H1 (cell line): ENCODE results near the gene EVI2A. TPM values are rescaled to one million over a fixed set of nuclear protein-coding genes. Genes with fewer than 3 reads are reported as not detected.

Experiments
- CTCF ChIA-PET: fragments of 300-600 bp; sonication (Branson Sonifier 250); formaldehyde crosslinking; loops from one replicate; lab custom pipeline; 2021; ENCODE audit not compliant: partially characterized antibody; lab: Charles Lee
- POLR2A ChIA-PET: fragments of 300-600 bp; sonication (Branson Sonifier 250); formaldehyde crosslinking; loops from one replicate; lab custom pipeline; 2021; ENCODE audit warnings: inconsistent platforms; ENCODE audit not compliant: partially characterized antibody; lab: Charles Lee
- DNase-seq, 2 experiments: peaks; one replicate each; pipeline versions ENCODE4 v3.0.0 to v3.0.0-alpha.2; 2010 to 2022; ENCODE audit warnings: low spot score in 2 of 2, low read depth in 1 of 2, mixed read lengths in 1 of 2
- FAIRE-seq: peaks from 2 replicates; lab custom pipeline; 2011; peaks lifted over from hg19 to GRCh38; lab: Jason Lieb, UNC
- H2AFZ ChIP-seq: 2 replicates; pipeline ENCODE4 v1.8.1; 2012; ENCODE audit warnings: low read length, inconsistent platforms
- H2AK5ac ChIP-seq: 2 replicates; pipeline ENCODE4 v1.6.1; 2013; ENCODE audit warnings: low read depth, low read length
- H2BK120ac ChIP-seq: replicated peaks from 2 replicates; pipeline ENCODE3; 2013; ENCODE audit warnings: low read depth, low read length, inconsistent platforms
- H2BK12ac ChIP-seq: 2 replicates; pipeline ENCODE4 v1.6.1; 2013; ENCODE audit warnings: low read depth, low read length
- H2BK15ac ChIP-seq: 2 replicates; pipeline ENCODE4 v1.6.1; 2013; ENCODE audit warnings: low read length
- H2BK20ac ChIP-seq: 2 replicates; pipeline ENCODE4 v1.6.1; 2013; ENCODE audit warnings: low read length
- H2BK5ac ChIP-seq: 2 replicates; pipeline ENCODE4 v1.6.1; 2013; ENCODE audit warnings: low read depth, low read length
- H3K14ac ChIP-seq: 2 replicates; pipeline ENCODE4 v1.6.1; 2013; ENCODE audit warnings: inconsistent platforms; ENCODE audit not compliant: insufficient read length
- H3K18ac ChIP-seq: 2 replicates; pipeline ENCODE4 v1.6.1; 2013; ENCODE audit warnings: low read length; ENCODE audit errors: extremely low read depth
- H3K23ac ChIP-seq: 2 replicates; pipeline ENCODE4 v1.6.1; 2013; ENCODE audit warnings: inconsistent platforms; ENCODE audit not compliant: insufficient read length
- H3K23me2 ChIP-seq: 2 replicates; pipeline ENCODE4 v1.6.1; 2013; ENCODE audit warnings: low read depth, low read length
- H3K27ac ChIP-seq: 2 replicates; pipeline ENCODE4 v1.6.1; 2011; ENCODE audit warnings: low read depth, low read length, inconsistent platforms
- H3K27me3 ChIP-seq, 4 experiments: replicated peaks in 1 of 4; 1 replicate in 1 of 4; 2 replicates in 3 of 4; pipeline versions ENCODE4 v1.6.1 to v1.8.1; 2011 to 2013; ENCODE audit warnings: low read length in 3 of 4, mild to moderate bottlenecking in 3 of 4, inconsistent platforms in 2 of 4, mixed read lengths in 2 of 4, moderate library complexity in 1 of 4; ENCODE audit not compliant: control insufficient read depth in 3 of 4, insufficient read depth in 3 of 4; ENCODE audit errors: extremely low read depth in 1 of 4
- H3K36me3 ChIP-seq, 4 experiments: 2 replicates each; pipeline versions ENCODE4 v1.6.1 to v1.8.1; 2011 to 2013; ENCODE audit warnings: mild to moderate bottlenecking in 4 of 4, low read length in 3 of 4, moderate library complexity in 2 of 4, control low read depth in 1 of 4, inconsistent platforms in 1 of 4; ENCODE audit not compliant: insufficient read depth in 4 of 4, control insufficient read depth in 2 of 4
- H3K4ac ChIP-seq: replicated peaks from 2 replicates; pipeline ENCODE3; 2013; ENCODE audit warnings: low read length, low read depth, mixed read lengths, inconsistent platforms; ENCODE audit not compliant: insufficient read length
- H3K4me1 ChIP-seq, 4 experiments: replicated peaks in 1 of 4; 1 replicate in 1 of 4; 2 replicates in 3 of 4; pipeline versions ENCODE4 v1.6.1 to v1.8.1; 2011 to 2013; ENCODE audit warnings: low read length in 3 of 4, inconsistent platforms in 2 of 4, mixed read lengths in 1 of 4; ENCODE audit not compliant: insufficient read depth in 4 of 4, control insufficient read depth in 3 of 4
- H3K4me2 ChIP-seq, 2 experiments: 2 replicates each; pipeline versions ENCODE4 v1.6.1 to v1.8.1; 2011 to 2013; ENCODE audit warnings: low read depth in 2 of 2, low read length in 2 of 2, control low read depth in 1 of 2, inconsistent platforms in 1 of 2, mild to moderate bottlenecking in 1 of 2; ENCODE audit not compliant: insufficient read depth in 1 of 2
- H3K4me3 ChIP-seq, 4 experiments: fragments of 200-600, 300-600 bp in 1 of 4; sonication (generic), shearing (Covaris generic), sonication (Bioruptor Twin) in 1 of 4; 2 replicates each; pipeline versions ENCODE4 v1.5.1 to v1.8.1; 2011 to 2016; ENCODE audit warnings: low read length in 4 of 4, low read depth in 3 of 4, control low read depth in 2 of 4, inconsistent platforms in 2 of 4, mild to moderate bottlenecking in 2 of 4, mixed read lengths in 1 of 4, moderate library complexity in 1 of 4; ENCODE audit not compliant: insufficient read depth in 2 of 4; ENCODE audit errors: extremely low read depth in 1 of 4
- H3K56ac ChIP-seq: replicated peaks from 2 replicates; pipeline ENCODE3; 2013; ENCODE audit warnings: low read depth, mild to moderate bottlenecking, mixed read lengths, low read length, inconsistent platforms; ENCODE audit not compliant: insufficient read length
- H3K79me1 ChIP-seq: 2 replicates; pipeline ENCODE4 v1.6.1; 2013; ENCODE audit warnings: low read depth, low read length, control low read depth
- H3K79me2 ChIP-seq, 2 experiments: 2 replicates each; pipeline versions ENCODE4 v1.6.1 to v1.8.1; 2012 to 2013; ENCODE audit warnings: low read length in 2 of 2, mild to moderate bottlenecking in 2 of 2, inconsistent platforms in 1 of 2; ENCODE audit not compliant: insufficient read depth in 2 of 2, control insufficient read depth in 1 of 2
- H3K9ac ChIP-seq, 4 experiments: replicated peaks in 1 of 4; 1 replicate in 1 of 4; 2 replicates in 3 of 4; pipeline versions ENCODE4 v1.6.1 to v1.8.1; 2011 to 2013; ENCODE audit warnings: low read depth in 3 of 4, low read length in 3 of 4, control low read depth in 2 of 4, mild to moderate bottlenecking in 2 of 4, moderate library complexity in 2 of 4, inconsistent platforms in 1 of 4; ENCODE audit errors: extremely low read depth in 1 of 4
- H3K9me3 ChIP-seq, 2 experiments: 2 replicates each; pipeline versions ENCODE4 v1.6.1 to v1.8.1; 2012 to 2013; ENCODE audit warnings: mild to moderate bottlenecking in 2 of 2, moderate library complexity in 2 of 2, control low read depth in 1 of 2, inconsistent platforms in 1 of 2, low read depth in 1 of 2, low read length in 1 of 2, mixed read lengths in 1 of 2; ENCODE audit not compliant: insufficient read depth in 2 of 2
- H4K20me1 ChIP-seq, 2 experiments: replicated peaks in 1 of 2; 2 replicates each; pipeline versions ENCODE3 to v1.8.1; 2011 to 2013; ENCODE audit warnings: inconsistent platforms in 2 of 2, low read length in 2 of 2, mild to moderate bottlenecking in 1 of 2; ENCODE audit not compliant: insufficient read depth in 2 of 2, control insufficient read depth in 1 of 2
- H4K5ac ChIP-seq: 2 replicates; pipeline ENCODE4 v1.6.1; 2013; ENCODE audit warnings: low read length, low read depth, mixed read lengths, inconsistent platforms; ENCODE audit not compliant: insufficient read length
- H4K8ac ChIP-seq: 2 replicates; pipeline ENCODE4 v1.8.0; 2013; ENCODE audit warnings: mild to moderate bottlenecking, moderate library complexity, low read length, inconsistent platforms; ENCODE audit not compliant: insufficient read depth; ENCODE audit errors: extremely low read depth
- H4K91ac ChIP-seq: replicated peaks from 2 replicates; pipeline ENCODE3; 2013; ENCODE audit warnings: low read length, mixed read lengths, inconsistent platforms; ENCODE audit not compliant: insufficient read length
- BRCA1 ChIP-seq: IDR thresholded peaks from 2 replicates; pipeline ENCODE4 v1.6.1; 2012; ENCODE audit warnings: low read depth, low read length, improper control_type of control experiment
- KDM1A ChIP-seq: fragments of 200-600, 300-600 bp; sonication (generic); IDR thresholded peaks from 2 replicates; pipeline ENCODE4 v1.7.1; 2016; ENCODE audit warnings: mild to moderate bottlenecking, low read length, borderline replicate concordance
- SRF ChIP-seq: IDR thresholded peaks from 2 replicates; pipeline ENCODE4 v1.6.1; 2011; ENCODE audit warnings: mild to moderate bottlenecking, low read depth, low read length, moderate library complexity
- TAF7 ChIP-seq: optimal IDR thresholded peaks from 2 replicates; pipeline ENCODE3; 2011; ENCODE audit warnings: low read depth, mild to moderate bottlenecking, inconsistent platforms, low read length, moderate library complexity, borderline replicate concordance
- polyA plus RNA-seq, 7 experiments: library from polyadenylated mRNA; depleted of rRNA in 3 of 7; stranded (reverse) in 5 of 7; unstranded in 2 of 7; fragments of >200 nt in 5 of 7; fragments of 200-250 nt in 2 of 7; gene quantifications; 1 replicate in 5 of 7; 2 replicates in 1 of 7; 4 replicates in 1 of 7; pipeline versions ENCODE4 v1.2.1 to v1.2.3, GENCODE V29; 2011 to 2013; ENCODE audit warnings: missing spikeins in 2 of 7, mixed read lengths in 2 of 7
- total RNA-seq: library from RNA; stranded (reverse); fragmentation: NEBNext Ultra II Directional; extraction: Animal tissue kit (Norgen Biotek cat#: 25700); gene quantifications from 2 replicates; pipeline ENCODE4 v1.2.1, GENCODE V29; 2021

Gene EVI2A
- total and polyA plus RNA-seq, 2 of the 8 experiments (the other 6 are each of a cell fraction or from before 2014, with no cell fraction given): not detected

GRCh38 chr17:31369266-31369665 is 47.8 kb upstream of the EVI2A start:
- no peak for DNase-seq
- H2AK5ac ChIP-seq: no peak overlapping the region
- H3K79me1 ChIP-seq: no peaks in the 10 kb centered on the region; the same call in 1 of the 2 replicates
- ChIA-PET POLR2A (interaction anchor here (0.6 to 1.1 kb wide), 2 partner anchors 13 to 15 kb away, joined by 3 to 4 read pairs; no protein-coding TSS in a partner anchor), CTCF (interaction anchor here (1.2 to 3.2 kb wide), 3 partner anchors 9 to 103 kb away, joined by 3 to 17 read pairs (median 5); no protein-coding TSS in a partner anchor)
- no peak for TF ChIP-seq SRF
- TF ChIP-seq BRCA1: no peak
- no peak for TF ChIP-seq TAF7
- TF ChIP-seq KDM1A: no peak
- no peak overlapping the region for H3K4me3 ChIP-seq
- no peaks in the 10 kb centered on the region for H3K23me2 ChIP-seq
- H2BK12ac ChIP-seq: no peak overlapping the region
- no peaks in the 10 kb centered on the region for H3K79me2 ChIP-seq
- H3K23ac ChIP-seq: no peak overlapping the region
- H4K8ac ChIP-seq: no peak overlapping the region
- H3K36me3 ChIP-seq: no peaks in the 10 kb centered on the region
- no peak overlapping the region for H4K5ac ChIP-seq
- no peak overlapping the region for H3K27ac ChIP-seq
- H3K9ac ChIP-seq: no peak overlapping the region
- no peak overlapping the region for H3K56ac ChIP-seq
- H2BK5ac ChIP-seq: no peak overlapping the region
- no peaks in the 10 kb centered on the region for H3K9me3 ChIP-seq
- H3K4me1 ChIP-seq: no peaks in the 10 kb centered on the region
- no peak overlapping the region for H4K91ac ChIP-seq
- no peak for FAIRE-seq
- no peak overlapping the region for H3K14ac ChIP-seq
- no peak overlapping the region for H3K18ac ChIP-seq
- H3K4ac ChIP-seq: no peak overlapping the region
- no peak overlapping the region for H2BK15ac ChIP-seq
- no peak overlapping the region for H2BK120ac ChIP-seq
- no peaks in the 10 kb centered on the region for H4K20me1 ChIP-seq
- H2AFZ ChIP-seq: no peak overlapping the region
- H3K27me3 ChIP-seq: no peaks in the 10 kb centered on the region
- H2BK20ac ChIP-seq: no peak overlapping the region
- no peak overlapping the region for H3K4me2 ChIP-seq
